HG03045 (cell line): ENCODE results near the gene MIPEP.

Source experiments
- ATAC-seq: cut with Tn5 transposase; IDR thresholded peaks from one replicate; pipeline ENCODE4 v1.9.1; 2021; ENCODE audit warnings: mild to moderate bottlenecking, moderate library complexity; ENCODE audit not compliant: unreplicated experiment

The MIPEP gene

GRCh38 chr13:23688336-23688735, 200.9 kb downstream of the MIPEP start:
- no peak for ATAC-seq

- ATAC-seq, result no peak
Measured at GRCh38 chr13:23687614-23688013, 201.6 kb downstream of the MIPEP start.

GRCh38 chr13:23686948-23687347, 202.3 kb downstream of the MIPEP start:
- no peak for ATAC-seq

- no peak for ATAC-seq
Measured at GRCh38 chr13:23685416-23685815, 203.8 kb downstream of the MIPEP start.

GRCh38 chr13:23684647-23685046, 204.6 kb downstream of the MIPEP start:
- ATAC-seq, result no peak

- no peak for ATAC-seq
Measured at GRCh38 chr13:23683084-23683483, 206.1 kb downstream of the MIPEP start.

GRCh38 chr13:23680845-23681669, 208.1 kb downstream of the MIPEP start:
- no peak for ATAC-seq
